Measurements from ENCODE around the gene LRRC15.

The LRRC15 gene

GRCh38 chr3:194344012-194344411, 25.5 kb downstream of the LRRC15 start:
- H3K27me3 Mint-ChIP-seq, result peaks cover 21% of the 10 kb centered on the region
- H3K9me3 Mint-ChIP-seq, result no peaks in the 10 kb centered on the region
- no peaks in the 10 kb centered on the region for H3K36me3 Mint-ChIP-seq (ENCODE audit: low read depth)
- H3K4me1 Mint-ChIP-seq (ENCODE audit: low read depth), result peaks cover 5% of the 10 kb centered on the region
- intact Hi-C loops (cut with micrococcal nuclease), result no loop called here
- no peak overlapping the region for H3K27ac Mint-ChIP-seq
- no peak overlapping the region for H3K4me3 Mint-ChIP-seq

- H3K4me1 Mint-ChIP-seq (ENCODE audit: low read depth), result peaks cover 5% of the 10 kb centered on the region
- no peaks in the 10 kb centered on the region for H3K36me3 Mint-ChIP-seq (ENCODE audit: low read depth)
- no peaks in the 10 kb centered on the region for H3K9me3 Mint-ChIP-seq
- H3K27me3 Mint-ChIP-seq, result peaks cover 21% of the 10 kb centered on the region
- intact Hi-C loops (cut with micrococcal nuclease), result no loop called here
- no peak overlapping the region for H3K4me3 Mint-ChIP-seq
- H3K27ac Mint-ChIP-seq, result no peak overlapping the region
These were observed 26.0 kb downstream of the LRRC15 start for GRCh38 chr3:194343561-194343893.

DNA sequence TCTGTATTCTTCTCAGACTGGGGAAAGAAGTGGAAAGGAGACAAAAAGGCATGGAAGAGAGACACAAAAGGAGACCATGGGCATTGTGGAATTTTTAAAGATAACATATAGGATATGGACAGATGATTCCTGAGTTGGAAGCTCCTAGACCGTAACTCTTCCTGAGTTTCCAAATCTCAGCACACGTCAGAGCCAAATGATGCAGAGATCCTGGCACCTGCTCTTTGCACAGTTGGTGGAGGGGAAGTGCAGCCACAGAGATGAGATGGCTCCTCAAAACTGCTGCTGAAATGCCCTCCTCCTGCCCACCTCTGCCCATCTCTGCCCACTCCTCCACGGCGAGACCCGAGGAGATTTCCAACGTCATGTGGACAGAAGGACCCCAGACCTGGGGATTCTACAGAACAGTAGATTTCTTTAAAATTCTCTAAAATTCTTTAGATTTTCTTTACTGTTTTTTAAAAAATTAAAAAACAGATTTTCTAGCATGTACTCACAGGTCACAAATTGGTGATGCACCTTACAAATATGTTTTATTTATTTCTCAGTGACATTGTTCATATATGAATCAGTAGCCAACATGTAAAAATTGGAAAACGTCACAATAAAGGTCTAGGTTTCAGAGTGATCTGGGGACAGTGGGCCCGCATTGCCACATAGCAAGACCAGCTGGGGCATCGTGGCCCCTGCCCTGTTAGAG, 26.5 kb downstream of the LRRC15 start:
- Mint-ChIP-seq H3K4me3 (no peak overlapping the region), H3K4me1 (ENCODE audit: low read depth) (peaks cover 5% of the 10 kb centered on the region), H3K27me3 (peaks cover 21% of the 10 kb centered on the region), H3K9me3 (no peaks in the 10 kb centered on the region), H3K36me3 (ENCODE audit: low read depth) (no peaks in the 10 kb centered on the region), H3K27ac (no peak overlapping the region)
- intact Hi-C loops (cut with micrococcal nuclease), result no loop called here

GRCh38 chr3:194340757-194341400, 28.7 kb downstream of the LRRC15 start:
- intact Hi-C loops (cut with micrococcal nuclease), result no loop called here
- no peak overlapping the region for H3K4me3 Mint-ChIP-seq
- no peaks in the 10 kb centered on the region for H3K9me3 Mint-ChIP-seq
- no peak overlapping the region for H3K27ac Mint-ChIP-seq
- H3K36me3 Mint-ChIP-seq (ENCODE audit: low read depth), result no peaks in the 10 kb centered on the region
- H3K4me1 Mint-ChIP-seq (ENCODE audit: low read depth), result peaks cover 5% of the 10 kb centered on the region
- H3K27me3 Mint-ChIP-seq, result peaks cover 31% of the 10 kb centered on the region

- H3K27me3 Mint-ChIP-seq, result peaks cover 34% of the 10 kb centered on the region
- no peaks in the 10 kb centered on the region for H3K9me3 Mint-ChIP-seq
- no peak overlapping the region for H3K4me3 Mint-ChIP-seq
- intact Hi-C loops (cut with micrococcal nuclease), result no loop called here
- H3K27ac Mint-ChIP-seq, result no peak overlapping the region
- H3K36me3 Mint-ChIP-seq (ENCODE audit: low read depth), result no peaks in the 10 kb centered on the region
- peaks cover 5% of the 10 kb centered on the region for H3K4me1 Mint-ChIP-seq (ENCODE audit: low read depth)
These were observed 29.7 kb downstream of the LRRC15 start for GRCh38 chr3:194339840-194340239.

GRCh38 chr3:194339356-194339755, 30.2 kb downstream of the LRRC15 start:
- Mint-ChIP-seq H3K9me3 (no peaks in the 10 kb centered on the region), H3K27me3 (peaks cover 37% of the 10 kb centered on the region)

DNA sequence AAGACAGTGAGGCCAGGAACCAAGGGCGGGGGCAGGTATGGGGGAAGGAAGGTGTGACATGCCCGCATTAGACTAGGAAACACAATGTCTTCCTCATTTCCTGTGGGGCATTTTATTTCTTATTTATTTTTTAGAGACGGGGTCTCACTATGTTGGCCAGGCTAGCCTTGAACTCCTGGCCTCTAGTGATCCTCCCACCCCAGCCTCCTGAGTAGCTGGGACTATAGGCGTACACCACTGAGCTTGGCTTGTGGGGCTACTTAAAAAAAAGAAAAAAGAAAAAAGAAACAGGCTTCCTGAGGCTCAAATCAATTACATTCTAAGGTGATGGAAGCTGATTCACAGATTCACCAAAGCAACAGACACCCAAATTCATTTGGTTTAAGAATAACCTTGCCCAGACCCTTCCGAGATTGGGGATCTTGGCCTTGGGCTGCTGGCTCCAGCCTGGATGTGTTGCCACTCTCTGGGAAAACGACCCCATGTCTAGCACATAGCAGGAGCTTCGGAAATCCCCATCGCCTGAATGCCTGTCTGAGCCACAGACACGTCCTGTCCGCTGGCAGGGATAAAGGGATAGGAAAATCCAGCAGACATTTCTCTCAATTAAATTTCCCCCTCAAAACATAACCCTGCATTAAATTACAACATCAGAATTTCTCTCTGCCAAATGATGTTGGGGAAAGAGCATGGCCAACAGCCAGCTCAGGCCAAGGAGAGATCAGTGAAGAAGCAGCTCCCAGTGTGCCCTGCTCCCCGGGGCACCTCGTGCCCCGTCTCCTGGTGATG, 31.4 kb downstream of the LRRC15 start:
- Mint-ChIP-seq H3K4me3 (no peak overlapping the region), H3K9me3 (no peaks in the 10 kb centered on the region), H3K4me1 (ENCODE audit: low read depth) (peaks cover 13% of the 10 kb centered on the region), H3K36me3 (ENCODE audit: low read depth) (no peaks in the 10 kb centered on the region), H3K27me3 (peaks cover 45% of the 10 kb centered on the region), H3K27ac (no peak overlapping the region)
- intact Hi-C loops (cut with micrococcal nuclease), result no loop called here

More at GRCh38 chr3:194339356-194339755, 30.2 kb downstream of the LRRC15 start:
- H3K27ac Mint-ChIP-seq, result no peak overlapping the region
- H3K4me1 Mint-ChIP-seq (ENCODE audit: low read depth), result peaks cover 5% of the 10 kb centered on the region
- no peaks in the 10 kb centered on the region for H3K36me3 Mint-ChIP-seq (ENCODE audit: low read depth)
- intact Hi-C loops (cut with micrococcal nuclease), result no loop called here
- H3K4me3 Mint-ChIP-seq, result no peak overlapping the region

DNA sequence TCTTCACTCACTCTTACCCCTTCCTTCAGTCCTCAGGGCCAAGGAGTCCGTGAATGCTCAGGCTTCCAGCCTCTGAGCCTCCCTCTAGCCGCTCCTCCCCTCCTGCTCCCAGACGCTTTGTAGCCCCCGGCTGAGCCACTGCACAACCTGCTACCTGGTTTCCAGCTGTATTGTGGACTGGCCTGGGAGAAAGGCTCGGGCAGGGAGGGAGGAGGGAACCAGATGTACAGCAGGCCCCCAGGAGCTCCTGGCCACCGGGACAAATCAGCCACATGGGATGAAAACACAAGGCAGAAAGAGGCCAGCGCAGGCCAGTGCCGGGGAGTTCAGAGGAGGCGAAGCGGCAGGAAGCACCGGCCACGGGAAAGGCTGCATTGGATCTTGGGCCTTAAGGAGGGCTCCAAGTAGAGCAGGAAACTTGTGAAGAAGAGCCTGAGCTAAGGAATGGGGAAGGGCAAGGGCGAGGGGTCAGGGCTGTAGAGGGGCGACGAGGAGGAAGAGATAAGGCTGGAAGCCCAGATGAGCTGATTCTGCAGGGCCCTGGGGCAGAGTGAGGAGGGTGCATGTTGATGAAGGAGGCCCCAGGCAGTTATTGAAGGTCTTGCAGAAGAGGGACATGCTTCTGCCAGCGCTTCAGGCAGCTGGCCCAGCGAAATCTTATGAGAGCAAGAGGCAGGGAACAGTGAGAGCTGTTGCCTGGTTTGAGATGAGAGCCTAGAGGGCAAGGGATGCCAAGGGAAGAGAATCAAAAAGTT, 32.8 kb downstream of the LRRC15 start:
- peaks cover 49% of the 10 kb centered on the region for H3K27me3 Mint-ChIP-seq
- intact Hi-C loops (cut with micrococcal nuclease), result no loop called here
- peaks cover 8% of the 10 kb centered on the region for H3K4me1 Mint-ChIP-seq (ENCODE audit: low read depth)
- H3K9me3 Mint-ChIP-seq, result no peaks in the 10 kb centered on the region
- no peak overlapping the region for H3K4me3 Mint-ChIP-seq
- no peak overlapping the region for H3K27ac Mint-ChIP-seq
- no peaks in the 10 kb centered on the region for H3K36me3 Mint-ChIP-seq (ENCODE audit: low read depth)

DNA sequence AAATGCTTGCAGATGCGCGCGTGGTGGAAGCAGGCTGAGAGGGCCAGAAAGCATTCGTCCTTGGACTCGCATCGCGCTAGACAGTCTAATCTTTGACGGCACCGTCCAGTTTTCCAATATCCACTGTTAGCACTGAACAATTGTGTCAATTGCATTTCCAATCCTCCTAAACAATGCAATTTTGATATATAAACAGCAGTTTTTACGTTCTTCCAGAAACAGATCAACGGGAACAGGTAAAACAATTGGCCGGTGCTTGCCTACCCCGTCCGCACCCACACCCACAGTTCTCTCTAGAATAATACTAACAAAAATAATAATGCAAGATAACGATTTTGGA, 35.6 kb downstream of the LRRC15 start:
- Mint-ChIP-seq H3K36me3 (ENCODE audit: low read depth) (no peaks in the 10 kb centered on the region), H3K27ac (no peak overlapping the region), H3K27me3 (peaks cover 55% of the 10 kb centered on the region), H3K4me3 (peak overlapping the region; percentile 76), H3K4me1 (ENCODE audit: low read depth) (peaks cover 20% of the 10 kb centered on the region), H3K9me3 (no peaks in the 10 kb centered on the region)
- intact Hi-C loops (cut with micrococcal nuclease), result loop anchor here (2.0 kb wide), 1 partner anchor 71 kb away; no protein-coding TSS in a partner anchor

DNA sequence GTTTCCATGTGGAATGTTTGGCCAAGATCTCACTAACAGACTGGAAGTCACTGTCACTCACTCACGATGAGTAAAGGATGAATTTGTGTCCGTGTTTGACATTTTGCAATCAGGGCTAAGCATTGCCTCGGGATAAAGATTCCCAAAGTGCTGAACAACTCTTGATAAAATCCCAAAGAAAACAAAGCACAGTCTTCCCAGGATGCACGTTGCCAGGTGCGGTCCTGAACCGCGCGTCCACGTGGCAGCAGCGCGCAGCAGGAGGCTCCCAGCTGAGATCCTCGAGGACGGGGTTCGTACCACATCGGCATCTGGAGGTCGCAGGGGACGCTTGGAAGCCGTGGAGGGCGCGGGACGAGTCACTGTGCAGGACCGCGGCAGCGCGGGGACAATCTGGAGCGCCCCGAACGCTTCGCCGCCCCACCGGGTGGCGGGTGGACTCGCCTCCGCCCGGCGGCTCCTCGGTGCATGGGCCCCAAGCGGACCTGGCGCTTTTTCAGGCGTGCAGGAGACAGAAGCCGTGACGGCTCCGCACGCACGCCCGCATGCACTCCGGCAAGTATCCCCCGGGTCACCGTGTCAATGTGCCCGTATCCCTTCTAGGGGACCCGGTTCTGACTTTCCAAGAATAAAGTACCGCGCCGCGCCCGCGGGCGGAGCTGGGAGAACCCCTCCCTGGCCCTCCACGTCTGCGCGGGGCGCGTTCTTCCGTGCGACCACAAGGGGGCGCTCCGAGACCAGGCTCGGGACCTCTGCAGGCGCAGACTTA, 36.1 kb downstream of the LRRC15 start:
- Mint-ChIP-seq H3K27ac (no peak overlapping the region), H3K9me3 (no peaks in the 10 kb centered on the region), H3K4me3 (peak overlapping the region; percentile 76), H3K27me3 (peaks cover 60% of the 10 kb centered on the region), H3K4me1 (ENCODE audit: low read depth) (peaks cover 20% of the 10 kb centered on the region), H3K36me3 (ENCODE audit: low read depth) (no peaks in the 10 kb centered on the region)
- intact Hi-C loops (cut with micrococcal nuclease), result loop anchor here (2.0 kb wide), 1 partner anchor 71 kb away; no protein-coding TSS in a partner anchor

- Mint-ChIP-seq H3K36me3 (ENCODE audit: low read depth) (no peaks in the 10 kb centered on the region), H3K4me1 (ENCODE audit: low read depth) (peaks cover 20% of the 10 kb centered on the region), H3K4me3 (no peak overlapping the region), H3K27ac (no peak overlapping the region), H3K27me3 (peaks cover 61% of the 10 kb centered on the region), H3K9me3 (no peaks in the 10 kb centered on the region)
- intact Hi-C loops (cut with micrococcal nuclease), result loop anchor here (2.0 kb wide), 1 partner anchor 72 kb away; no protein-coding TSS in a partner anchor
These were observed 36.7 kb downstream of the LRRC15 start for GRCh38 chr3:194332858-194333211.

DNA sequence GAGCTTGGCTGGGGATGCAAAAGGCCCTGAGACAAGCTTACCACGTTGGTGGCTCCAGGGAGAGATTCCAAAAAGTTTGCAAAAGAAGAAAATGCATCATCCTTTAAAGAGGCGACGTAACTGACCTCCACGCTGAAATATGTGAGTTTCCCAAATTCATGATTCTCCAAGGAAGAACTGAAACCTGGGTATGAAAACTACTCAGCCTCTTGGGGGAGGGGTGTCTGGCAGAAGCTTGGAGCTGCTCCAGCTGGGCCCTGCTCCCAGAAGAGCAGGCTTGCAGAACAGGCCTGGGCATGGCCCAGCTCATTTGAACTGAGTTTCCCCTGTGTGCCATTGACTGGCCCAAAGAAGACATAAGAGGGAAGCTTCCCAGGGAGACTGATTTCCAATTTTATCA, 39.0 kb downstream of the LRRC15 start:
- intact Hi-C loops (cut with micrococcal nuclease), result no loop called here
- H3K4me3 Mint-ChIP-seq, result no peak overlapping the region
- H3K9me3 Mint-ChIP-seq, result no peaks in the 10 kb centered on the region
- no peaks in the 10 kb centered on the region for H3K36me3 Mint-ChIP-seq (ENCODE audit: low read depth)
- H3K27ac Mint-ChIP-seq, result no peak overlapping the region
- peaks cover 48% of the 10 kb centered on the region for H3K27me3 Mint-ChIP-seq
- peaks cover 20% of the 10 kb centered on the region for H3K4me1 Mint-ChIP-seq (ENCODE audit: low read depth)

DNA sequence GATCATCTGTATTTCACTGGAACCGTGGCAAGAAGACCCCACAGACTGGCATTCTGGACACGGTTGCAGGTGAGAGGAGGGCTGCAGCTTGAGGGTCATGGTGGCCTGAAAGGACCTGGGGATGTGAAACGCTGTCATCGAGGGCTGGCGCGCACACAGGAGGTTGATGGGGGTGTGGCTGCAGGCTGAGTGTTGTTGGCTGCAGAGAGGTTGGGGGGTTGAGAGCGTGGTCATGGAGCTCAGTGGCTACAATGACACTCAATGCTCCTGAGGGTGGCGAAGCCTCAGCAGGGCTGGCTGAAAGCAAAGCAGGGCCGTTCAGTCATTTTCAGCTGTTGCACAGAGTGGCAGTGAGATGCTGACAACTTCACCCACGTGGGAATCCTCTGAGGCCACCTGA, 39.4 kb downstream of the LRRC15 start:
- H3K27me3 Mint-ChIP-seq, result peaks cover 46% of the 10 kb centered on the region
- intact Hi-C loops (cut with micrococcal nuclease), result no loop called here
- no peak overlapping the region for H3K27ac Mint-ChIP-seq

More for the DNA sequence above, 39.4 kb downstream of the LRRC15 start:
- no peaks in the 10 kb centered on the region for H3K36me3 Mint-ChIP-seq (ENCODE audit: low read depth)
- no peak overlapping the region for H3K4me3 Mint-ChIP-seq
- H3K9me3 Mint-ChIP-seq, result no peaks in the 10 kb centered on the region
- peaks cover 20% of the 10 kb centered on the region for H3K4me1 Mint-ChIP-seq (ENCODE audit: low read depth)
